ENCODE measurements around the gene ZNF17.

The ZNF17 gene

GRCh38 chr19:57434386-57435061, 23.6 kb downstream of the ZNF17 start:
- DNase-seq = no peak

- peak; percentile 98 for DNase-seq
These were observed 24.4 kb downstream of the ZNF17 start, which contains the start of gene ZNF749 for GRCh38 chr19:57435062-57435978. Gene ZNF749, plus strand, starts transcription at chr19:57435325. Its CDS starts 254 bp downstream, at chr19:57435579.

- no peak for DNase-seq
These were observed 25.5 kb downstream of the ZNF17 start for GRCh38 chr19:57436417-57436816.

- DNase-seq = no peak
These were observed 27.0 kb downstream of the ZNF17 start for GRCh38 chr19:57437931-57438330.

- DNase-seq = no peak
These were observed 28.0 kb downstream of the ZNF17 start for GRCh38 chr19:57438925-57439324.

GRCh38 chr19:57441979-57442752, 31.2 kb downstream of the ZNF17 start:
- no peak for DNase-seq

- no peak for DNase-seq
These were observed 32.2 kb downstream of the ZNF17 start for GRCh38 chr19:57443121-57443696.

- no peak for DNase-seq
These were observed 41.3 kb downstream of the ZNF17 start for GRCh38 chr19:57452307-57452706.

GRCh38 chr19:57465680-57466381, 54.9 kb downstream of the ZNF17 start:
- peak; percentile 18 to 65 for DNase-seq

- DNase-seq = no peak
These were observed 55.5 kb downstream of the ZNF17 start for GRCh38 chr19:57466489-57466888.

Measured in inflammatory macrophage treated with lipopolysaccharide for 1 hour (primary cell).